Nephron progenitor cell (in vitro differentiated cells): ENCODE results near the gene PYGM.

Experiments used
- DNase-seq: peaks from one replicate; pipeline ENCODE4 v3.0.0; 2021
- H3K27ac Mint-ChIP-seq: 2 replicates; pipeline ENCODE4 v1.8.0; 2021; ENCODE audit warnings: mild to moderate bottlenecking, moderate library complexity, mixed read lengths
- H3K27me3 Mint-ChIP-seq: 2 replicates; pipeline ENCODE4 v1.8.0; 2021; ENCODE audit warnings: mild to moderate bottlenecking, low read depth, mixed read lengths; ENCODE audit not compliant: poor library complexity
- H3K36me3 Mint-ChIP-seq: 2 replicates; pipeline ENCODE4 v1.8.0; 2021; ENCODE audit warnings: low read depth, mixed read lengths
- H3K4me1 Mint-ChIP-seq: 2 replicates; pipeline ENCODE4 v1.8.0; 2021; ENCODE audit warnings: mixed read lengths
- H3K4me3 Mint-ChIP-seq: 2 replicates; pipeline ENCODE4 v1.8.0; 2021; ENCODE audit warnings: mild to moderate bottlenecking, moderate library complexity, mixed read lengths
- H3K9me3 Mint-ChIP-seq: 2 replicates; pipeline ENCODE4 v1.8.0; 2021; ENCODE audit warnings: mild to moderate bottlenecking, moderate library complexity, mixed read lengths
- TF ChIP-seq, protein P1 (sequence below): fragments of 200-600 bp; sonication (generic); IDR thresholded peaks from 2 replicates; pipeline ENCODE4 v1.5.0; 2021; ENCODE audit warnings: antibody characterized with exemption

PYGM gene

GRCh38 chr11:64757549-64758329, 2.0 kb downstream of the PYGM start:
- H3K4me3 Mint-ChIP-seq: no peak overlapping the region
- no peaks in the 10 kb centered on the region for H3K9me3 Mint-ChIP-seq
- H3K36me3 Mint-ChIP-seq: peaks cover 8% of the 10 kb centered on the region
- no peak overlapping the region for H3K27ac Mint-ChIP-seq
- peak; percentile 5 for DNase-seq
- peaks cover 3% of the 10 kb centered on the region for H3K27me3 Mint-ChIP-seq
- TF ChIP-seq, protein P1, sequence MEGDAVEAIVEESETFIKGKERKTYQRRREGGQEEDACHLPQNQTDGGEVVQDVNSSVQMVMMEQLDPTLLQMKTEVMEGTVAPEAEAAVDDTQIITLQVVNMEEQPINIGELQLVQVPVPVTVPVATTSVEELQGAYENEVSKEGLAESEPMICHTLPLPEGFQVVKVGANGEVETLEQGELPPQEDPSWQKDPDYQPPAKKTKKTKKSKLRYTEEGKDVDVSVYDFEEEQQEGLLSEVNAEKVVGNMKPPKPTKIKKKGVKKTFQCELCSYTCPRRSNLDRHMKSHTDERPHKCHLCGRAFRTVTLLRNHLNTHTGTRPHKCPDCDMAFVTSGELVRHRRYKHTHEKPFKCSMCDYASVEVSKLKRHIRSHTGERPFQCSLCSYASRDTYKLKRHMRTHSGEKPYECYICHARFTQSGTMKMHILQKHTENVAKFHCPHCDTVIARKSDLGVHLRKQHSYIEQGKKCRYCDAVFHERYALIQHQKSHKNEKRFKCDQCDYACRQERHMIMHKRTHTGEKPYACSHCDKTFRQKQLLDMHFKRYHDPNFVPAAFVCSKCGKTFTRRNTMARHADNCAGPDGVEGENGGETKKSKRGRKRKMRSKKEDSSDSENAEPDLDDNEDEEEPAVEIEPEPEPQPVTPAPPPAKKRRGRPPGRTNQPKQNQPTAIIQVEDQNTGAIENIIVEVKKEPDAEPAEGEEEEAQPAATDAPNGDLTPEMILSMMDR: no peak
- H3K4me1 Mint-ChIP-seq: peaks cover 93% of the 10 kb centered on the region

DNA sequence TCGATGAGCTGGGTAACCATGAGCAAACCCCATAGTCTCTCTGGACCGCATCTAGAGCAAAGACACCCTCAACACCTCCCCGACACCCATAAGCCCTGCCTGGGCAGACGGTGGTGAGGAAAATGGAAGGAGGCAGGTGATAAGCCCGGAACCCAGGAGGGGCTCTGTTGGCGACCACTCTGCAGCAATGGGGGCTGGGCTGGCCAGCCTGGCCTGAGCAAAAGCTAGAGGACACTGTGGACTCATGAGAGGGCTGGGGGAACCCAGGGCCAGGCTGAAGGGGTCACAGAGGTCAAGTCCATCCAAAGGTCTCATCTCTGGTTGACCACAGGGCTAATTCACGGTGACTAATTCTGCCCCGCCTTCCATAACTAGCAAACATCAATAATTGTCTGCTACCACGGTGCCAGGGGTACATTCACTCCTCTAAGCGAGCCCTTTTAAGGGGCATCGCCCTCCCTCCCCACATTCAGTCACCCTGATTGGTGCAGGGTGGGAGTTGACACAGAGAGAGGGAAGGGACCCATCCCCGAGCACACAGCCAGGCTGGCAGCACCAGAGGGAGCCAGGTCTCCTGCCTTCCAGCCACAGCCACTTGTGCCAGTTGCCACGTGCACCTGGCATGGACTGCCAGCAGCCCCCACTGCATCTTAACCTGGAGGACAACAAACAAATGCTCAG, 4.0 kb downstream of the PYGM start:
- peaks cover 86% of the 10 kb centered on the region for H3K4me1 Mint-ChIP-seq
- H3K9me3 Mint-ChIP-seq: no peaks in the 10 kb centered on the region
- H3K27me3 Mint-ChIP-seq: peaks cover 7% of the 10 kb centered on the region
- H3K4me3 Mint-ChIP-seq: no peak overlapping the region
- H3K36me3 Mint-ChIP-seq: peaks cover 19% of the 10 kb centered on the region
- H3K27ac Mint-ChIP-seq: no peak overlapping the region
- TF ChIP-seq, protein P1: no peak
- DNase-seq: no peak

DNA sequence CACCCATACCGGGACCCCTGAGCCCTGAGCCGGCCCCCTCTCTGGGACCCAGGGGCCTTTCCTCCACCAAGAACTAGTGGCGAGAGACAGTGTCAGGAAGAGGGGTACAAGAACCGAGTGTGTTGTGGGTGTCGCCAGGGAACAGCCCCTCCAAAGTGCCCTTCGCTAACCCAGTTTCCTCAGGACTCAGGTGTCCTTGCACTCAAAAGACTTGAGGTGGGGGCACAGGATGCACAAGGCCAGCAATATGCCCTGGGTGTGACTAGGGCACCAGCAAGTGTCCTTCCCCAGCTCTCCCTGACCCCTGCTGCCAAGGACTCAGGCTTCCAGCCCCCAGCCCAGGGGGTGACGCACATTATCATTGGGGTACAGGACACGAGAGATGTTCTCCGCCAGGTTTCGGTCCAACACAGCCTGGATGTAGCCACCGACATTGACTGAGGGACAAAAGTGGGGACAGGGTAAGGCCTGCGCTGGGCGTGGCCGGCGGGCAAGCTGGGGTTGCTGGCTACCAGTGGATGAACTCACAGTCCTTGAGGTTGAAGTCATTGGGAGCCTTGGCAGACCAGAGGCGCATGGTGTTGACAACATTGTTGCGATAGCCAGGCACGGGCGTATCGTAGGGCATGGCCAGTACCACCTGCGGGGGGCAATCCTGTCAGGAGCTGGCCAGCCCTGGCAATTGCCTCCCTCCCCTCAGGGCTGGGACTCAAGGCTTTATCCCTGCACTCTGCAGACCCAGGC, 4.7 kb downstream of the PYGM start:
- peaks cover 9% of the 10 kb centered on the region for H3K27me3 Mint-ChIP-seq
- H3K4me3 Mint-ChIP-seq: no peak overlapping the region
- DNase-seq: no peak
- peaks cover 27% of the 10 kb centered on the region for H3K36me3 Mint-ChIP-seq
- no peak overlapping the region for H3K27ac Mint-ChIP-seq
- TF ChIP-seq, protein P1: no peak
- H3K9me3 Mint-ChIP-seq: no peaks in the 10 kb centered on the region
- H3K4me1 Mint-ChIP-seq: peaks cover 79% of the 10 kb centered on the region

DNA sequence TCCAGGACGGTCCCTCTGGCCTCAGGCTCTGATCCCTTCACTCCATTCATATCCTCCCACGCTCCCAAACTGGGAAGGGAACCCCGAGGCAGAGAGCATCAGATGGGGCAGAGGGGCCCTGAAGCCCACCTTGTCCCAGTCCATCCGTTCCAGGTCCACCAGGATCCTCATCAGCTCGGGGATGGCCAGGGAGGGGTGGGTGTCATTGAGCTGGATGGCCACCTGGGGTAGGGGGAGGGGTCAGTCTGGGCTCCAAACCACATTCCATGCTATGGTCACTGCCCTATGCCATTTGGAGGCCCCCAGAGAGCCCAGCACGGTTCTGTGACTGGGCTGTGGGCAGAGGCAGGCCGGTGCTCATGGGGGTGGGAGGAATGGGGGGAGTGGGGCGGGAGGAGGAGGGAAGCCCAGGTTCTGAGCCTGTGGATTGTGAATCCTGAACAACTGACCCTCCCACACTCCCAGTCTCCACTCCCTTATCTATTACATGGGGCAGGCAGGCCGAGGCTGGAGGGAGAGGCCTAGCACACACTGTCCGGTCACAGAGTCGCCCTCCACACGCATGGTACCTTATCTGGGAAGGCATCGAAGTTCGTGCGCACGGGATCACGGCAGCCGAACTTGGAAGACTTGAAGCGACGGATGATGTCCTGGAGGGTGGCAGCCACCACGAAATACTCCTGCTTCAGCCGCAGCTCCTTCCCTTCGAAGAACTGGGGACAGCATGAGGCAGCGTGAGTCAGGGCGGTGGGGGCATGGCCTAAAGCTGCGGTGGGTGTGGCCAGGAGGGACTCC, 5.5 kb downstream of the PYGM start:
- Mint-ChIP-seq H3K27ac (no peak overlapping the region), H3K4me3 (no peak overlapping the region), H3K4me1 (peaks cover 71% of the 10 kb centered on the region), H3K27me3 (peaks cover 9% of the 10 kb centered on the region), H3K36me3 (peaks cover 30% of the 10 kb centered on the region), H3K9me3 (no peaks in the 10 kb centered on the region)
- no peak for DNase-seq
- TF ChIP-seq, protein P1: no peak

- Mint-ChIP-seq H3K4me1 (peaks cover 64% of the 10 kb centered on the region), H3K27ac (no peak overlapping the region), H3K27me3 (peaks cover 9% of the 10 kb centered on the region), H3K36me3 (peaks cover 30% of the 10 kb centered on the region), H3K9me3 (no peaks in the 10 kb centered on the region), H3K4me3 (no peak overlapping the region)
- TF ChIP-seq, protein P1: no peak
- DNase-seq: no peak
These were observed 6.2 kb downstream of the PYGM start for GRCh38 chr11:64753380-64754123.
